Measurements from ENCODE around the gene EXOSC7.

Gene EXOSC7

GRCh38 chr3:44991326-44991725, 15.3 kb downstream of the EXOSC7 start:
- no peak for DNase-seq (ENCODE audit: insufficient read length, low spot score)
- FAIRE-seq = no peak

GRCh38 chr3:44992555-44993470, 16.8 kb downstream of the EXOSC7 start:
- FAIRE-seq = peak; percentile 14
- no peak for DNase-seq (ENCODE audit: insufficient read length, low spot score)

- FAIRE-seq (no peak), DNase-seq (ENCODE audit: insufficient read length, low spot score) (no peak)
Observed at GRCh38 chr3:44993471-44994205, 17.6 kb downstream of the EXOSC7 start.

GRCh38 chr3:44995142-44995770, 19.2 kb downstream of the EXOSC7 start:
- no peak for DNase-seq (ENCODE audit: insufficient read length, low spot score)
- FAIRE-seq = no peak

GRCh38 chr3:44996556-44996969, 20.5 kb downstream of the EXOSC7 start:
- no peak for DNase-seq (ENCODE audit: insufficient read length, low spot score)
- FAIRE-seq = peak; percentile 64

GRCh38 chr3:44999782-45000181, 23.7 kb downstream of the EXOSC7 start:
- no peak for DNase-seq (ENCODE audit: insufficient read length, low spot score)
- no peak for FAIRE-seq

GRCh38 chr3:45000823-45001222, 24.8 kb downstream of the EXOSC7 start:
- no peak for DNase-seq (ENCODE audit: insufficient read length, low spot score)
- FAIRE-seq = no peak

GRCh38 chr3:45001738-45002137, 25.7 kb downstream of the EXOSC7 start:
- FAIRE-seq (no peak), DNase-seq (ENCODE audit: insufficient read length, low spot score) (no peak)

DNA sequence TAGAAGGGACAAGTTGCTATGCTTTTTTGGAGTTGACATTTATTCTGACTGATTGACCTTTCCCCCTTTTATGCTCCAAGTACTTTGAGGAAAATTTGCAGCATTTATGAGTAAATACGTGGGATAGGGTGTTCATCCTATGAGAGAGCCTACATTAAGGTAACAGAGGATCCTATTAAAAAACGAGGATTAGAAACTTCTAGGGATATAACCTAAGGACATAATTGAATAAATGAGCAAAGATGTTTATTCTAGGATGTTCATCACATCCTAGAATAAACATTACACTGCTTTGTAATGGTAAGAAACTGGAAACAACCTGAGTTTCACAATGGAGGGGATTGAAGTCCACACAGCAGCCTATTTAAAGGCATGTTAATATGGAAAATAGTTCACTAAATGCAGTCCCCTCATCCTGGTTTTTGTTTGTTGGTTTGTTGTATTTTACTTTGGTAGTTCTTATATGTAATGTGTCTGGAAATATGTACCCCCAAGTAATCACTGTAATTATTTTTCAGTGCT, 26.2 kb downstream of the EXOSC7 start:
- FAIRE-seq = no peak

DNA sequence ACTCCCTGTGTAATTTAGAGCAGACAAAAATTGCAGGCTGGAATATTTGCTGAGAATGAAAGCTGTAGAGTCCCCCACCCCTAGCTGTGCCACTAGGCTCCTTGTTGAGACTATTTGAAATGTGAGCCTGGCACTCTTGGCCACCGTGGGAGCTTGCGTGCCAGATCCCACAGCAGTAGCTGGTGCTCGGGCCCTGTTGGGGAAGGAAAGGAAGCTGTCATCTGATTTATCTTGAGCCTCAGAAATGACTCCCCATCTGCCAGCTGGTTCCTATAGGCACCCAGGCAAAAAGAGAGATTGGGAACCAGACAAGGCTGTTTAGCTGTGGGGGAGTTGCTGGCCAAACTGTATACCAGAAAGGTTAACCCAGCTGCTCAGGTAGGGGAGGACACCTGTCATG, 26.7 kb downstream of the EXOSC7 start:
- FAIRE-seq = no peak
- DNase-seq (ENCODE audit: insufficient read length, low spot score) = no peak

More for the DNA sequence above, 26.2 kb downstream of the EXOSC7 start:
- DNase-seq (ENCODE audit: insufficient read length, low spot score) = no peak

GRCh38 chr3:45003406-45003805, 27.4 kb downstream of the EXOSC7 start:
- FAIRE-seq (no peak), DNase-seq (ENCODE audit: insufficient read length, low spot score) (no peak)

- FAIRE-seq (no peak), DNase-seq (ENCODE audit: insufficient read length, low spot score) (no peak)
Observed at GRCh38 chr3:45003859-45004258, 27.8 kb downstream of the EXOSC7 start.

GRCh38 chr3:45007091-45007490, 31.0 kb downstream of the EXOSC7 start:
- DNase-seq (ENCODE audit: insufficient read length, low spot score) (no peak), FAIRE-seq (no peak)

- DNase-seq (ENCODE audit: insufficient read length, low spot score) = no peak
- no peak for FAIRE-seq
Observed at GRCh38 chr3:45008117-45008516, 32.1 kb downstream of the EXOSC7 start.

DNA sequence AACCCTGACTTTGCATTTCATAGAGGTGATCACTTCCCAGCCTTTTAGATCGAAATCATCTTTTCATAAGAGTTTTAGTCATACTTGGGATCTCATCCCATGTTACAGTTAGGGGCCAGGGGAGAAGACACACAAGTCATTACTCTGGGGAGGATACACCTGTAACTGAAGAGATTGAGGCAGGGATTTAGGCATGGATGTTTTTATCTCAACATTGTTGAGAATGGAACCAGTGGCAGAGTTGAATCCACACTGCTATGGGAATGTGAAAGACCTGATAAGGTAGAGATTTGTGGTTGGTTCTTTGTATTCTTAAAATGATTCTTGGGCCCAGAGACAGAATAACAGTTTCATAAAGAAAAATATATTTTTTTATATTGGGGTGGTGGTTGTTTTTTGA, 33.8 kb downstream of the EXOSC7 start:
- no peak for FAIRE-seq
- DNase-seq (ENCODE audit: insufficient read length, low spot score) = no peak

DNA sequence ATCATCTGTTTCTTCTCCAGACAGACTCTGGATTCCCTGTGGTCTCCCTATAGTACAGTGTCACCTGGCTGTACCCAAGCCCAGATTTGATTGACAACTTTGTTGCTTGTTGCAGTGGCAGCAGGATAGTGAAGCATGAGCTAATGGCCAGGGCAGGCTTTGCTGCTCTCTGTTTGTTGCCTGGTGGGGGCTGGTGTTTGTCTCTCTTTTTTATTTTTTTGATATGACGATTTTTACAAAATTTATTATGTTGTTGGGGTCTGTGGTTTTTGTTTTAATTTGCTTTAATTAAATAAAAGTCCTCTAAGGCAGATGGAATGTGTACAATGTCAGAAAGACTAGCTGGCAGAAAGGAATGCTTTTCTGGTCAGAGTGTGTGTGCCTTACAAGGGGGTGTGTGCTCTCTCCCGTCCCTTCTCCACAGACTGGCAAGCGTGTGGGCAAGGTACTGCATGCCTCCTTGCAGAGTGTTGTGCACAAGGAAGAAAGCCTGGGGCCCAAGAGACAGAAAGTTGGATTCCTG, 34.8 kb downstream of the EXOSC7 start:
- no peak for DNase-seq (ENCODE audit: insufficient read length, low spot score)
- FAIRE-seq = no peak

DNA sequence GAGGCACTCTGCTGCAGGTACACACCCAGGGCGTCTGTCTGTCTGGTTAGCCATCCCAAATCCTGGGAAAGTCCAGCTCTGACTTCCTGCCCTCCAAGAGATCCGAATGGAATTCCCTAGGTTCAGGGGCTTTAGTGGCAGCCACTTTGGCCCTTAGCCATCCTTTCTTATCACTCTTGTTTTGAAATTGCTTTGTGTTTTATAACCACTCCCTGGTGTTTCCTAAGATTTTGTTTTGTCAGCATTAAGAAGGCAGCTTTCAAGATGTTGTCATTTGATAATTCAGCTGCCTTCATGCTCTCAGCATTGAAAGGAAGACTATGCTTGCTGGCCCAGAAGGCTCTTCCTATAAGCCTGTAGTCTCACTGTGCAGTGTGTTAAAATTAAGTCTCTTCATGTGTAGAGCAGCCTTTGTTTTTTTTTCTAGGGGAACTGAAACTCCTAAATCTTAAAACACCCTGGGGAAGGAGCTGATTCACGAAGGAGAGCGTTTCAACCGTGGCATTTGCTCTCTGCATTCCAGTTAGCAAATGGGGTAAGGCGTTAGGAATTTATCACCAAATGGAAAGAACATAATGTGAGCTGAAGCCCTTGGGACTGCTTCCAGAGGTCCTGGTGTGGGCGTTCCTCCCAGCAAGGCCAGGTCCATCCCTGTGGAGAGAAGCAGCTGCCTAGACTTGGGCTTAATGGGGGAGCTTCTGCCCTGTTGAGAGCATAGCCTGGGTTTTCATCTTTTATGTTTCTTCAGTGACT, 35.9 kb downstream of the EXOSC7 start:
- FAIRE-seq = no peak
- peak; percentile 22 for DNase-seq (ENCODE audit: insufficient read length, low spot score)

DNA sequence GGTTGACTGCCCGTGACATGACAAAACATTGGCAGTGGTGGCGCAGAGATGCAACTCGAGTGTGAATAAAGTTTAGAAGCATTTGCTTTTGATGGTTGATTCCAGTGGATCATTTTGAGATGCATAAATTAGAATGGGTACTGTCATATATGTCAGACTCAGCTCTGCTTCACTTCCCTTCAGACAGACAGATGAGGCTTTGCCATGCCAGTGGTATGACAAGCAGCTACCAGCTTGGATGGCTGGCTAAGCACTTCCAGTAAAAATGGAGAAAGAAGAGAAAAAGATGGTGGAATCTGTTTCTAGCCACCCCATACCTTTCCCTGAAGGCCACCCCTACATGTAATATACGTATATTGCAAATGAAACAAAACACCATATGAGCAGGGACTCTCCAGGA, 36.5 kb downstream of the EXOSC7 start:
- DNase-seq (ENCODE audit: insufficient read length, low spot score) (no peak), FAIRE-seq (no peak)

- FAIRE-seq (no peak), DNase-seq (ENCODE audit: insufficient read length, low spot score) (no peak)
Observed at GRCh38 chr3:45016916-45017315, 40.9 kb downstream of the EXOSC7 start.

DNA sequence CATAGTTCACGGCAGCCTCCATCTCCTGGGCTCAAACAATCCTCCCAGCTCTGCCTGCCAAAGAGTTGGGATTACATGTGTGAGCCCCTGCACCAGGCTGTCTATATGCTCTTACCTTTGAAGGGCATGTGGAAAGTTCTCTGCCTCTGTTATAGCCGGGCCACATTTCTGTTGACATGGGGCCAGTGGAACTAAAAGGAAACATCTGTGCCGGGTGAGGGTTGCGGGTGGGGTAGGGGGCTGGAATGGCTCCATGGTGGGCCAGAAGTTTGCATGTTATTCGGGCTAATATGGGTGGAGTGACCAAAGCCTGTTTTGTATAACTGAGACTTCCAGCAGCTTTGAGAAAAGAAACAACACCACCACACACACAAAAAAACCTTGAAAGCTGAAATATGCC, 41.8 kb downstream of the EXOSC7 start:
- FAIRE-seq = no peak

More for the DNA sequence above, 41.8 kb downstream of the EXOSC7 start:
- no peak for DNase-seq (ENCODE audit: insufficient read length, low spot score)
